ENCODE results near the gene IFI44. TPM values are rescaled to one million over a fixed set of nuclear protein-coding genes. Genes with fewer than 3 reads are reported as not detected.

IFI44 gene
- total and polyA plus RNA-seq, 2 donors (not counting 3 experiments of a cell fraction or from before 2014, with no cell fraction given), result 11.8 to 12.3 TPM

DNA sequence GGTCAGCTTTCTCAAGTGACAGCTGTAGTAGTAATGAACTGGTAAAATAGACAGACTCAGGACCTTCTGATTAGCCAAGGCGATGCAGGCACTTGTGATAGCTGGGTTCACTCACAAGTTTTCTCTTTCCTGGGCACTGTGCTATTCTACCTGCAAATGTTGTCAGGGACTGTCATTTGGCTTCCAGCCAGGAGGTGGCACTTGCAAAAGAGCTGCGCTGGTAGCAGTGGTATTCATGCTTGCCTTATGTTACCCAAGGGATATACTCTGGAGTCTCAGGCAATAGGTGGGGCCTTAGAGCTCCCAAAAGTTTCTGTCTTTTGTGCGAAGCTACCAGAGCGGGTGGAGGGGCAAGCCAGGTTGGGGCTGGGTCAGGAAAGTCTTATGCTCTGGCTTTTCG, 23.5 kb downstream of the IFI44 start:
- no peak for FAIRE-seq
- H3K36me3 ChIP-seq (ENCODE audit: control insufficient read depth in 2 of 2, extremely low read depth in 1 of 2, insufficient read depth in 2 of 2, low read length in 2 of 2), result no peaks in the 10 kb centered on the region
- intact Hi-C loops (cut with micrococcal nuclease), result no loop called here

More for the DNA sequence above, 23.5 kb downstream of the IFI44 start:
- ChIA-PET CTCF (interaction anchor here (0.5 to 6.5 kb wide), 5 partner anchors 53 to 543 kb away, joined by 3 to 107 read pairs (median 3); partner anchors contain the start of gene IFI44L), POLR2A (no interaction called here)
- Histone ChIP-seq H3K9ac (replicated peaks; ENCODE audit: extremely low read depth, insufficient read depth, low read length) (no peak overlapping the region), H2AFZ (ENCODE audit: low read depth, low read length) (no peak overlapping the region), H3K9me3 (replicated peaks; ENCODE audit: control insufficient read depth, insufficient read depth, low read length) (no peaks in the 10 kb centered on the region), H3K79me2 (ENCODE audit: control insufficient read depth, insufficient read depth, low read length) (no peaks in the 10 kb centered on the region), H4K20me1 (replicated peaks; ENCODE audit: control insufficient read depth, extremely low read depth, insufficient read depth, low read length) (no peaks in the 10 kb centered on the region), H3K4me2 (ENCODE audit: insufficient read depth, low read length) (no peak overlapping the region), H3K27me3 (ENCODE audit: control insufficient read depth in 2 of 2, insufficient read depth in 2 of 2, low read length in 2 of 2) (peaks cover 0 to 3% of the 10 kb centered on the region in 2 experiments), H3K27ac (ENCODE audit: insufficient read depth, low read depth, low read length) (no peak overlapping the region), H3K4me1 (ENCODE audit: control insufficient read depth, extremely low read depth, insufficient read depth, low read length) (no peaks in the 10 kb centered on the region), H3K9me1 (replicated peaks; ENCODE audit: control insufficient read depth, extremely low read depth, insufficient read depth, low read length) (no peaks in the 10 kb centered on the region), H3K4me3 (replicated peaks in 1 of 3; ENCODE audit: insufficient read depth in 1 of 3, low read depth in 1 of 3, low read length in 3 of 3) (no peak overlapping the region)
- dilution Hi-C loops (cut with MboI; ENCODE audit: extremely low pct_ligation_motif_present, low sequenced_read_pairs), result no loop called here
- TF ChIP-seq MAX (IDR thresholded peaks at IDR 0.05; ENCODE audit: insufficient read depth, insufficient read length) (no peak), GATA2 (IDR thresholded peaks at IDR 0.05; ENCODE audit: insufficient read depth, insufficient read length, low read depth, low read length) (no peak), MYC (IDR thresholded peaks at IDR 0.05; ENCODE audit: low read depth, low read length) (no peak), CTCF (IDR thresholded peaks at IDR 0.05; ENCODE audit: extremely low read depth in 1 of 2, insufficient read depth in 1 of 2, low read depth in 1 of 2, low read length in 2 of 2) (no peak), EZH2 (IDR thresholded peaks at IDR 0.05; ENCODE audit: borderline replicate concordance, low read depth, low read length, severe bottlenecking) (no peak), POLR2A (IDR thresholded peaks at IDR 0.05; ENCODE audit: low read depth, low read length) (no peak), POLR2AphosphoS5 (IDR thresholded peaks at IDR 0.05; ENCODE audit: insufficient read depth, low read depth, low read length) (no peak), JUN (IDR thresholded peaks at IDR 0.05; ENCODE audit: borderline replicate concordance, insufficient read depth, insufficient read length, low read depth) (no peak), FOS (IDR thresholded peaks at IDR 0.05; ENCODE audit: borderline replicate concordance, insufficient read depth, low read length) (no peak)
- DNase-seq (ENCODE audit: low read depth, low spot score), result no peak
- BruUV-seq (replicated peaks), result no TSS peak

All from endothelial cell of umbilical vein (primary cell).